ENCODE results near the gene DIS3L2.
"Not testable (repeated sequence)": the region's sequence is repeated elsewhere in the genome, so short reads cannot be mapped to it uniquely, and the experiment has no call there.

GRCh38 chr2:232338094-232338758 is 376.7 kb downstream of the DIS3L2 start:
- TF ChIP-seq CTCF (IDR thresholded peaks at IDR 0.05 in 8 of 11, conservative IDR thresholded peaks at IDR 0.05 in 3 of 11); POLR2A (IDR thresholded peaks at IDR 0.05); POLR2AphosphoS5 (IDR thresholded peaks at IDR 0.05): not testable (repeated sequence)
